GM12873 (cell line): ENCODE results near the gene S100A5.
A peak's percentile ranks its signal among the peaks of the same experiment; 100 is the strongest.

Source experiments
- CTCF ChIP-seq: IDR thresholded peaks from 2 replicates; pipeline ENCODE4 v1.5.1; 2012; ENCODE audit warnings: low read depth, mild to moderate bottlenecking, moderate library complexity, low read length, control low read depth; ENCODE audit not compliant: insufficient read depth; ENCODE audit errors: missing control alignments

The S100A5 gene

GRCh38 chr1:153535242-153536011, 5.3 kb downstream of the S100A5 start, which contains the start of gene S100A6:
TSS of gene S100A6 (minus strand) at chr1:153535991. CDS start at chr1:153535339, 652 bp downstream.
- TF ChIP-seq CTCF, result no peak

GRCh38 chr1:153534925-153535241, 5.9 kb downstream of the S100A5 start:
- TF ChIP-seq CTCF, result no peak

GRCh38 chr1:153534226-153534924, 6.4 kb downstream of the S100A5 start:
- TF ChIP-seq CTCF, result no peak

GRCh38 chr1:153533689-153534201, 7.0 kb downstream of the S100A5 start:
- no peak for TF ChIP-seq CTCF

- peak; percentile 74 for TF ChIP-seq CTCF
These were observed 7.8 kb downstream of the S100A5 start for GRCh38 chr1:153532769-153533599.

- TF ChIP-seq CTCF, result no peak
These were observed 8.6 kb downstream of the S100A5 start for GRCh38 chr1:153532181-153532580.

- TF ChIP-seq CTCF, result no peak
These were observed 9.1 kb downstream of the S100A5 start for GRCh38 chr1:153531638-153532037.
